NCI-H446 treated with DMSO at 0.1 percent for 48 hours (cell line): ENCODE data around the gene HNRNPA3.

Experiments
- DNase-seq: peaks from one replicate; lab custom pipeline; 2025; lab: John Stamatoyannopoulos, UW

HNRNPA3 gene

DNA sequence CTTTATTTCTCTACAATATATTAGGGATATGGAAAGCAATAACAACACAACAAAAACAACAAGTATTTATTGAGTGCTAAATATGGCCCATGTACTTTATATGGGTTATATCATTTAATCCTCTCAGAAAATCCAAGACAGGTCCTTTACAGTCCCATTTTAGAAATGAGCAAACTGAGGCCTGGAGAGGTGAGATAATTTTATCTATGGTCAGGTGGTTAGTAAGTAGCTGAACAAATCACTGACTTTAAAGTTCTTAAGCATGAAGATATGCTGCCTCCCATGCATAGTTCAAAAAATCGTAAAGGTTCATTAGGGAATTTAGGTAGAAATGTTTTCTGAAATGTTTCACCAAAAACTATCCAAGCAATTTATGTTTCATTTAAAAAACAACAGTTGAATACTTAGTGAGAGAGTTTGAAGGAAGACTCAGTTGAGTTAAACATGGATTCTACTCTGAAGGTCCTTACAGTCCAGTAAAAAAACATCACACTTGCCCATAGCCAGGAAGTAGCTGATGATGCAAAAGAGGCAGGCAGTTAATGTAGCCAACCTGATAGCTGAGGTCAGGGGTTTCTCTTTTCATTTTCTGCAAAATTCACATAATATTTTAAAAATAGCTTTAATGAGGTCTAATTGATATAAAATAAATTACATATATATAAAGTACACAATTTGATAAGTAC lies 59.5 kb downstream of the HNRNPA3 start:
- no peak for DNase-seq

DNA sequence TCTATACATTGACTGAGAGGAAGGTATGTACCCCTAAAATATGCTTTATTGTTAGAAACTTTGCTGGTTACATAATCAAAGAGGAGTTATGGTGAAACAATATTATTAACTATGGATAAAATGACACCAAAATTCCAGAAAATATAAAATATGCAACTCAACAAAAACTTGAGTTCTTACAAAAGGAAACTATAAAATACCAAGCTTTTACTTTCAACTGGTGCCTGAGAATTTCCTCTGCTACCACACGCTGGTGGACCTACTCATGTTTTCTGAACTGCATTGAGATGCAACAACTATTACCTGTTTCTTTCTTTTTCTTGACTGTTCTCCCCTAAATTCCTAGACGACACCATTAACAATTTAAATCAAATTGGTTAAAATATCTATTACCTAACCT lies 60.2 kb downstream of the HNRNPA3 start:
- no peak for DNase-seq

DNA sequence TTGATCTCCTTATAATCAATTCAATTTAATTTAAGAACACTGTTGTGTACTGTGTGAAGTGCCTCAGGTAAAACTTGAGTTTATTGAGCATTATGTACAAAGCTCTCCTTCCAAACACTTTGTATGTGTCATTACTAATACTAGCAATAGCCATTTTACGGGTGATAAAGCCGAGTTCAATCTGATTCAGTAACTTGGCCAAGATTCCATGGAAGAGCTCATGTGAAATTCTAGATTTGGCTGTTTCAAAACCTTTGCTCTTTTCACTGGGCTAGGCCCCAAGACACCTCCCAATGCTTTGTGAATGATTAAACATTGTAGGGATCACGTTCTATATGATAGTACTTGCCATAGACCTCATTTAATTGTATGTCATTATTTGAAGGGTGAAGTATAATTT lies 60.8 kb downstream of the HNRNPA3 start:
- no peak for DNase-seq
